AG09309 (cell line): ENCODE results near the gene KIF17.
"Not testable (repeated sequence)": the region's sequence is repeated elsewhere in the genome, so short reads cannot be mapped to it uniquely, and the experiment has no call there.

Experiments
- DNase-seq: peaks from one replicate; pipeline ENCODE4 v3.0.0-alpha.2; 2010; ENCODE audit warnings: low read depth
- H3K4me3 ChIP-seq: 2 replicates; pipeline ENCODE4 v1.5.1; 2011; ENCODE audit warnings: mild to moderate bottlenecking, low read depth, low read length, moderate library complexity; ENCODE audit not compliant: control insufficient read depth
- TF ChIP-seq, protein P1 (sequence below): IDR thresholded peaks from 2 replicates; pipeline ENCODE4 v1.5.1; 2011; ENCODE audit warnings: mild to moderate bottlenecking, low read depth, low read length, inconsistent platforms; ENCODE audit not compliant: insufficient read depth, control insufficient read depth; ENCODE audit errors: missing control alignments

KIF17 gene

DNA sequence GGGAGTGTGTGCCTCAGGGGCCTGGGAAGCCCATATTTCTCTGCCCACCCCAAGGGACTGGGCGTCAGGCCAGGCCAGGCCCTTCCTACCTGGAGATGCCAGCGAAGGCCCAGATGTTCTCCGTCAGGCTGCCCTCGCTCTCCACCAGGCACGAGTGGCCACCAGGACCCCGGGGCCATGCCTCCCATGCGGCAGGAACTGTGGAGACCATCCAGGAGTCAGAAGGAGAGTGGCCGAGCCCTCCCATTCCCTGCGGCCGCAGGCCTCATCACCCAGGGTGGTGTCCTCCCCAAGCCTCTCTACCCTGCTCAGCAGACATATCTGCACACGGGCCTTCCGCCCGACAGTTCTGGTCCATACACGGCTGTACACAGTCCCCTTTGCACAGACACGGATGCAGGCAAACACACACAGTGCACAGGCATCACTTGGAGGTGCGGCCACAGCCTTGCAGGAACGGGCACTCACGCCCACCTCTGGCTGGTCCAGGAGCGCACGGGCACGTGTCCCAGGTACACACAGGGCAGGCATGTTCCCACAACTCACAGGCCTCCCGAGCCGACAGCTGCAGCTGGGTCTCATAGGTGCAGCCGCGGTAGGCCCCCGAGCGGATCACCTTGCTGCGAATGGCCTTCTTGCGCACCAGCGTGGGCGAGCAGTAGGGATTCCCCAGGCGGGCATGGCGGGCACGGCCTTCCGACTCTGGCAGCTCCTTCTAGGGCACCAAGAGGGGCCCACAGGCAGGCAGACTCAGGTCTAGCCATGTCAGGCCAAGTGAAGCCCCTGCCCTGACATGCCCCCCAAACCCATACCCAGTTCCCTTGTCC is 5.9 kb upstream of the KIF17 start:
- H3K4me3 ChIP-seq: no peak overlapping the region
- TF ChIP-seq, protein P1, sequence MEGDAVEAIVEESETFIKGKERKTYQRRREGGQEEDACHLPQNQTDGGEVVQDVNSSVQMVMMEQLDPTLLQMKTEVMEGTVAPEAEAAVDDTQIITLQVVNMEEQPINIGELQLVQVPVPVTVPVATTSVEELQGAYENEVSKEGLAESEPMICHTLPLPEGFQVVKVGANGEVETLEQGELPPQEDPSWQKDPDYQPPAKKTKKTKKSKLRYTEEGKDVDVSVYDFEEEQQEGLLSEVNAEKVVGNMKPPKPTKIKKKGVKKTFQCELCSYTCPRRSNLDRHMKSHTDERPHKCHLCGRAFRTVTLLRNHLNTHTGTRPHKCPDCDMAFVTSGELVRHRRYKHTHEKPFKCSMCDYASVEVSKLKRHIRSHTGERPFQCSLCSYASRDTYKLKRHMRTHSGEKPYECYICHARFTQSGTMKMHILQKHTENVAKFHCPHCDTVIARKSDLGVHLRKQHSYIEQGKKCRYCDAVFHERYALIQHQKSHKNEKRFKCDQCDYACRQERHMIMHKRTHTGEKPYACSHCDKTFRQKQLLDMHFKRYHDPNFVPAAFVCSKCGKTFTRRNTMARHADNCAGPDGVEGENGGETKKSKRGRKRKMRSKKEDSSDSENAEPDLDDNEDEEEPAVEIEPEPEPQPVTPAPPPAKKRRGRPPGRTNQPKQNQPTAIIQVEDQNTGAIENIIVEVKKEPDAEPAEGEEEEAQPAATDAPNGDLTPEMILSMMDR: no peak
- DNase-seq: no peak

DNA sequence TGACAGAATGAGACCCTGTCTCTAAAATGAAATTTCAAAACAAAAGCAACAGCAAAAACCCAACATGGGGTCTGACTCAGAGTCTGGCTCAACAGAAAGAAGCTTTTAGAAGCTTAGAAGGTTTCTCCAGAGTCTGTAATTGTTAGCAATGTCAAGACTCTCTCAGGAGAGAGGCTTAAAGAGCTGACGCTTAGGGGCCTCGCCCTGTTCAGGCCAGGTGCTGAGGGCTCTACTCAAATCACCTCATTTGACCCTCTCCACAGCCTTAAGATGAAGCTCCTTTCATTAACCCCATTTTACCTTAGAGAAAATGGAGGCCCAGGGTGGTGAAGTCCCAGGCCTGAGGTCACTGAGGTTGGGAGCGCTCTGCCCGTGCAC is 5.3 kb upstream of the KIF17 start:
- TF ChIP-seq, protein P1: no peak
- no peak for DNase-seq
- H3K4me3 ChIP-seq: no peak overlapping the region

DNA sequence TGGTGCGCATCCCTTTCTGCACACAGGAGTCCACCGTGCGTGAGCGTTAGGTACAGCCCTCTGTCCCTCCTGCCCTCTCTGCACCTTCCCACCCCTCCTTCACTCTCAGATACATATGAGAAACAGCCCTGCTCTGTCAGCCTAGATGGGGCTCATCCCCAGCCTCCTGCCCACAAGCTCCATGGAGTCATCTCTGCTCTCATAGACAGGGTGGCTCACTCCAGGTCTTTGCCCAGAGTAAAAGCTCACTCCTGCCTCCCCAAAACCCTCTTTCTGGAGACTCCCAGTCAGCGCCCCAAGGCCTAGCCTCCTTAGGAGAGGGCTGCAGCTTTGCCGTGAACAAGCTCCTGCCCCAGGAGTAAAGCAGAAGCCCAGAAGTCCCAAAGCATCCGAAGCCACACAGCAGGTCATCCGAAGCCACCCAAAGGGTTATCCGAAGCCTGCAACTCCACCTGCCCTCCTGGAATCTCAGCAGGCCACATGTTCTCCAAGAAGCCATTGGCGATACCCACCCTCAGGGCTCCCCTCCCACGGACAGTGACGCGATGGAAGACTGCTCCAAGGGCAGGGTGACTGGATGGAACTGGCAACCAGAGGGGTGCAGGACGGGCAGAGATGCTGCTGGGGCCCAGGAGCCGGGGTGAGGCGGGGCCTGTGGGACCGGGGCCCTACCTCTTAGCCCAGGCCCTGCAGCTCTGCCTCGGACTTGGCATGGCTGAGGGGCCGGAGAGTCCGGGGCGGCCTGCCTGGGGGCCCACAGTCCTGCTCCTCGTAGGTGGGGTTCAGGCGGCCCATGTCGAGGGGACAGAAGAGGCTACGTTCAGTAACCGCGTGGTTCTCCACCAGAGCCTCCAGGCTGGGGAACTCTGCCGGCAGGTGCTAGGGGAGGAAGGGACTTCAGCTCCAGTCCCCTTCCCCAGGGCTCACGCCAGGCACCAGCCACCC is 3.6 kb upstream of the KIF17 start:
- no peak for DNase-seq
- TF ChIP-seq, protein P1: no peak
- H3K4me3 ChIP-seq: no peak overlapping the region

DNA sequence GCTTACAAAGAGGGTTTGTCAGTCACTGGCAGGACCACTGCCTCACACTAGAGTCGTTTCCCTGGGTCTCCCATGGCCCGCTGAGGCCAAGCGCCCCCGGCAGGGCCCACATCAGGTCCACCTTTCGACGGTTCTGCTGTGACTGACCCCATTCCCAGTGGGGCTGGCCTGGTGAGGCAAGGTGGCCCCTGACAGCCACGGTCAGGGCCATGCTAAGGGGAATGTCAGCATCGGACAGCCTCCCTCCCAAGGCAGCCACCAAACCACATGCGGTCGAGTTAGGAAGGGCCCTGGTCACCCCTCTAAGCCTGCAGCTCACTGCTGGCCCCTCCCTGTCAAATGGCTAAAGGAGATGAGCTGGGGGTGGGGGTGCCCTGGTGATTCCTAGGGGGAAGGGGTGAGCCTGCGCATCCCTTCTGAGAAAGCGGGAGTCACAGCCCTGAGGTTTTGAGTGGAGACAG is 2.9 kb upstream of the KIF17 start:
- no peak overlapping the region for H3K4me3 ChIP-seq
- TF ChIP-seq, protein P1: no peak
- DNase-seq: no peak

DNA sequence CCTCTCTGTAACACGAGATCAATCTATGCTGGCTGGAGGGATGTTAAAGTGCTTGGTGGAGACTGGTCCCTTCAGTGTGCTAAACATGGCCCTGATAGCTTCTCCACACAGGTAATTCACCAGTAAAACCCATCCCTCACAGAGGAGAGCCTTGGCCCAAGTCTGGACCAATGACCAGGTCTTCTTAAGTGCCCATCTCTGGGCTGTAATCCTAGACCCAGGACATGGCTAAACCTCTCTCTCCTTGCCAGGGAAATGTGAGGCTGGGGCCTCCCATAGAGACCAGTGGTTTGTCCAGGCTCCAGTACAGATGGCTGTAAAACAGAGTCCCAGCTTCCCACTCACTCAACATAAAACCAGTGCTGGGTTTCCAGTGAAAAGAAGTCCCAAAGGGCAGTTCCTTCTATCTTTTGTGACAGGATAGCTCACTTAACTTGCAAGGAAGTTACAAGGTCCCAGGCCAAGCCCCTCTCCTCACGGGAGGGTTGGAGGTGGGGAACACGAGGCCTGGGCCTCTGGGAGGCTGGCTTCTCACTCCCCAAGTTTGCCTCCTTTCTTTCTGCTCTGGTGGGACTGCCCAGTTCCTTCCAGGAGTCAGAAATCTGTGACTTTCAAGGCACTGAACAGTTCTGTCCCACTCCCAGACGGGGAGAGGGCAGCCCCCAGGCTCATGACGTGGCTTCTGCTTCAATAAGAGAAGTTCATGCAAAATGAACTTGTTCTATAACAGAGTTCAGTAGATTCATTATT is 2.2 kb upstream of the KIF17 start:
- no peak overlapping the region for H3K4me3 ChIP-seq
- DNase-seq: no peak
- TF ChIP-seq, protein P1: no peak

DNA sequence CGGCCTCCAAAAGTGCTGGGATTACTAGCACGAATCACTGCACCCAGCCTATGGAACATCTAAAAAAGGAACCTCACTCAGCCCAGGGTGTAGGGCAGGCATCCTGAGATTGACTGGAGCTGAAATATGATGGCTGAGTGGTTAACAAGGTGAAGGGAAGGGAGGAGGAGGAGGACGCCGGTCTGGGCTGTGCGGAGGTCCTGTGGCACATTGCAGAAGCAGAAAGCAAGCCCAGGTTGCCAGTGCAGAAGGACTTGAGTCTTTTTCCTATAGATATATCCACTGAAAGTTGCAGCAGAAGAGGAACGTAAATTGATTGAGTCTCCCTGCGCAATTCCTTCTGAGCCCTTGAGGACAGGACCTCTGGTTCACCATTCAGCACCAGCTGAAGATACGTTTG is 1.5 kb upstream of the KIF17 start:
- TF ChIP-seq, protein P1: no peak
- no peak overlapping the region for H3K4me3 ChIP-seq
- no peak for DNase-seq

DNA sequence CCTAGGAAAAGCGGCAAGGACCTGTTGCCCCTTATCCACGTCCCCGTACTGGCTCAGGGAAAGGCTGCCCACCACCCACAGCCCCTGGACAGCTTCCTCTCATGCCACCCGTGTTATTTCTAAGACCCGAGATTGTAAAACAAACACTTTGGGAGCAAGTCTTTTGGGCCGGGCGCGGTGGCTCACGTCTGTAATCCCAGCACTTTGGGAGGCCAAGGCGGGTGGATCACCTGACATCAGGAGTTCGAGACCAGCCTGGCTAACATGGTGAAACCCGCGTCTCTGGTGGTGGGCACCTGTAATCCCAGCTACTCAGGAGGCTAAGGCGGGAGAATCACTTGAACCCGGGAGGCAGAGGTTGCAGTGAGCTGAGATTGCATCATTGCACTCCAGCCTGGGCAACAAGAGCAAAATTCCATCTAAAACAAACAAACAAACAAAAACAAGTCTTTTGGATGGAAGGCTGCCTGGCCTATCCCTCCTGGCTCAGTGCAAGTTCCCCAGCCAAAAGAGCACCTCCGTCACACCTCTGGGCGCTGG is 606 bp upstream of the KIF17 start:
- not testable (repeated sequence) for DNase-seq, H3K4me3 ChIP-seq
